Neural crest cell (in vitro differentiated cells): Measurements from ENCODE around the gene CLEC18A. TPM values are rescaled to one million over a fixed set of nuclear protein-coding genes. Genes with fewer than 3 reads are reported as not detected.
"Not testable (repeated sequence)": the region's sequence is repeated elsewhere in the genome, so short reads cannot be mapped to it uniquely, and the experiment has no call there.

Experiments used
- DNase-seq: peaks from one replicate; pipeline ENCODE4 v3.0.0; 2021; ENCODE audit warnings: low read depth, mixed read lengths, low spot score
- H3K27ac Mint-ChIP-seq: one replicate; pipeline ENCODE4 v1.8.0; 2021; ENCODE audit warnings: mild to moderate bottlenecking, mixed read lengths; ENCODE audit not compliant: unreplicated experiment
- H3K27me3 Mint-ChIP-seq: 2 replicates; pipeline ENCODE4 v1.8.0; 2021; ENCODE audit warnings: low read depth, mild to moderate bottlenecking, mixed read lengths
- H3K36me3 Mint-ChIP-seq: 2 replicates; pipeline ENCODE4 v1.8.0; 2021; ENCODE audit warnings: low read depth, mild to moderate bottlenecking, mixed read lengths
- H3K4me1 Mint-ChIP-seq: 2 replicates; pipeline ENCODE4 v1.8.0; 2021; ENCODE audit warnings: mixed read lengths
- H3K4me3 Mint-ChIP-seq: one replicate; pipeline ENCODE4 v1.8.0; 2021; ENCODE audit warnings: mild to moderate bottlenecking, mixed read lengths
- H3K9me3 Mint-ChIP-seq: 2 replicates; pipeline ENCODE4 v1.8.0; 2021; ENCODE audit warnings: mixed read lengths
- CTCF ChIP-seq: fragments of 200-600 bp; sonication (generic); conservative IDR thresholded peaks from 2 replicates; pipeline ENCODE4 v1.5.0; 2021; ENCODE audit warnings: antibody characterized with exemption, mild to moderate bottlenecking
- total RNA-seq: library from RNA; stranded (reverse); gene quantifications from 2 replicates; pipeline ENCODE4 v1.2.1, GENCODE V29; 2021

The CLEC18A gene
- total RNA-seq, 1 donor from 2014 or later = 3.1 TPM

GRCh38 chr16:69942627-69943170, 8.4 kb upstream of the CLEC18A start:
- Mint-ChIP-seq H3K27ac (no peak overlapping the region), H3K4me1 (peaks cover 22% of the 10 kb centered on the region), H3K9me3 (no peaks in the 10 kb centered on the region), H3K27me3 (no peaks in the 10 kb centered on the region), H3K36me3 (no peaks in the 10 kb centered on the region), H3K4me3 (no peak overlapping the region)
- no peak for DNase-seq
- TF ChIP-seq CTCF = no peak

- H3K4me3 Mint-ChIP-seq, H3K36me3 Mint-ChIP-seq, H3K9me3 Mint-ChIP-seq, H3K27me3 Mint-ChIP-seq, DNase-seq: not testable (repeated sequence)
- H3K27ac Mint-ChIP-seq = peak overlapping the region; percentile 32
- peaks cover 22% of the 10 kb centered on the region for H3K4me1 Mint-ChIP-seq
Measured at GRCh38 chr16:69943241-69944036, 7.7 kb upstream of the CLEC18A start.

- H3K4me1 Mint-ChIP-seq, H3K4me3 Mint-ChIP-seq, DNase-seq, H3K36me3 Mint-ChIP-seq, H3K9me3 Mint-ChIP-seq, H3K27ac Mint-ChIP-seq, H3K27me3 Mint-ChIP-seq: not testable (repeated sequence)
Measured at GRCh38 chr16:69950411-69950810, 723 bp upstream of the CLEC18A start.

GRCh38 chr16:69951672-69952031, 518 bp downstream of the CLEC18A start:
- not testable (repeated sequence) for H3K27ac Mint-ChIP-seq, H3K4me1 Mint-ChIP-seq, H3K4me3 Mint-ChIP-seq, H3K36me3 Mint-ChIP-seq, DNase-seq, H3K9me3 Mint-ChIP-seq, H3K27me3 Mint-ChIP-seq

- H3K36me3 Mint-ChIP-seq, H3K27me3 Mint-ChIP-seq, H3K27ac Mint-ChIP-seq, H3K4me3 Mint-ChIP-seq, H3K4me1 Mint-ChIP-seq, H3K9me3 Mint-ChIP-seq, DNase-seq: not testable (repeated sequence)
Measured at GRCh38 chr16:69952116-69952515, 982 bp downstream of the CLEC18A start.

- H3K9me3 Mint-ChIP-seq, H3K4me3 Mint-ChIP-seq, DNase-seq, H3K27ac Mint-ChIP-seq, H3K36me3 Mint-ChIP-seq, H3K27me3 Mint-ChIP-seq, H3K4me1 Mint-ChIP-seq: not testable (repeated sequence)
Measured at GRCh38 chr16:69952572-69953355, 1.6 kb downstream of the CLEC18A start.

- H3K4me3 Mint-ChIP-seq, DNase-seq, H3K4me1 Mint-ChIP-seq, H3K9me3 Mint-ChIP-seq, H3K27ac Mint-ChIP-seq, H3K27me3 Mint-ChIP-seq, H3K36me3 Mint-ChIP-seq: not testable (repeated sequence)
Measured at GRCh38 chr16:69954241-69954640, 3.1 kb downstream of the CLEC18A start.

- not testable (repeated sequence) for H3K36me3 Mint-ChIP-seq, H3K27me3 Mint-ChIP-seq, H3K9me3 Mint-ChIP-seq
Measured at GRCh38 chr16:69963312-69963711, 12.2 kb downstream of the CLEC18A start.

GRCh38 chr16:69964960-69965660, 14.0 kb downstream of the CLEC18A start:
- H3K4me3 Mint-ChIP-seq, H3K9me3 Mint-ChIP-seq, H3K27me3 Mint-ChIP-seq, H3K4me1 Mint-ChIP-seq, H3K36me3 Mint-ChIP-seq, H3K27ac Mint-ChIP-seq, DNase-seq: not testable (repeated sequence)

More at GRCh38 chr16:69963312-69963711, 12.2 kb downstream of the CLEC18A start:
- DNase-seq, H3K27ac Mint-ChIP-seq, H3K4me1 Mint-ChIP-seq, H3K4me3 Mint-ChIP-seq: not testable (repeated sequence)

- not testable (repeated sequence) for DNase-seq, H3K27ac Mint-ChIP-seq, H3K9me3 Mint-ChIP-seq, H3K36me3 Mint-ChIP-seq, H3K27me3 Mint-ChIP-seq, H3K4me1 Mint-ChIP-seq
- peak overlapping the region; percentile 62 for H3K4me3 Mint-ChIP-seq
Measured at GRCh38 chr16:69965661-69966054, 14.5 kb downstream of the CLEC18A start.

GRCh38 chr16:69967688-69968087, 16.6 kb downstream of the CLEC18A start:
- not testable (repeated sequence) for H3K27ac Mint-ChIP-seq, H3K4me3 Mint-ChIP-seq, H3K36me3 Mint-ChIP-seq, DNase-seq, H3K27me3 Mint-ChIP-seq, H3K4me1 Mint-ChIP-seq, H3K9me3 Mint-ChIP-seq

- DNase-seq, H3K27me3 Mint-ChIP-seq, H3K4me1 Mint-ChIP-seq, H3K9me3 Mint-ChIP-seq, H3K36me3 Mint-ChIP-seq, H3K4me3 Mint-ChIP-seq, H3K27ac Mint-ChIP-seq: not testable (repeated sequence)
Measured at GRCh38 chr16:69968125-69968524, 17.0 kb downstream of the CLEC18A start.
